HG03457 (cell line): ENCODE results near the gene PRELID2.
"Not testable (repeated sequence)": the region's sequence is repeated elsewhere in the genome, so short reads cannot be mapped to it uniquely, and the experiment has no call there.

Experiments
- ATAC-seq: cut with Tn5 transposase; IDR thresholded peaks from one replicate; pipeline ENCODE4 v1.9.1; 2021; ENCODE audit warnings: moderate number of reproducible peaks; ENCODE audit not compliant: unreplicated experiment

Gene PRELID2

GRCh38 chr5:145840458-145841132 is 5.5 kb upstream of the PRELID2 start:
- no peak for ATAC-seq

GRCh38 chr5:145838276-145838675 is 3.1 kb upstream of the PRELID2 start:
- ATAC-seq = no peak

- ATAC-seq = not testable (repeated sequence)
These were observed 1.1 kb upstream of the PRELID2 start for GRCh38 chr5:145836241-145836640.

DNA sequence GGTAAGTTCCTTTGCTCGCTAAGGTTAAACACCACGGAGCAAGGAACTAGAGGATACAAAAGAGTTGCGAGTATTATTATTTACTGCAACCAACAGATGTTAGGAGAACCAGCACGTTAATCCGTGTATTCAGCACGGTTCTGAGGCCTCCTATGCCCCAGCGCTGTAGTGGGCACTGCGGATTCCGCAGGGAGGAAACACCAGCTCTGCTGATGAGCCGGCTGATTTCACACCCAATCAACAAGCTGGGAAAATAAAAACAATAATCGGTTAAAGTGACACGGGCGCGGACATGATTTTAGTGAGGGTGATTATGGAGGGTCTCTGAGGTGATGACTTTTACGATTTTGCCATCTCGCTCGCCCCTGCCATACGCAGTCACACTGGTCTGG is 702 bp upstream of the PRELID2 start:
- ATAC-seq = no peak

- no peak for ATAC-seq
These were observed 607 bp downstream of the PRELID2 start for GRCh38 chr5:145834554-145834916.

DNA sequence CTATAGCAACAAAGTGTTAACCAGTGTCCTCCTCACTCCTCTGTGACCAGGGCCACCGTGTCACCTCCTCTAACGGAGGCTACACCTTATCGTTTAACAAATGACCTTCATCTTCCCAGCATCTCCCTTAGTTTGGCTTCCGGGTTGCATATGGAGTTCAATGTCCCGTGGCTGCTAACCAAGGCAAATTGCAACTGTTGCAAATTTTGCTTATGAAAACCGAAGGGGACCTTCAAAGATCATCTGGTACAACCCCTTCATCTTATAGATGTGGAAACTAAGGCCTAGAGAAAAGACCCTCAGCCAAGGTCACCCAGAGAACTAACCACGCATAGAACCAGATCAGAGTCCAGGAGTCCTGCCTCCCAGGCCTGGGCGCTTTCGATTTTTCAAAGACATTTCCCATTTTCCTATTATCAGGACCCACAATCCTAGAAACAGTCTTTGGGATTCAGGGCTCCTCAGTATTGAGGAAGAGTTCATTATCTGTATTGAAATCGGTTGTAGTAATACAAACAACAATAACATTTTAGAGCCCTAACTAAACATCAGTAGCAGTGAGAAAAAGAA is 1.4 kb downstream of the PRELID2 start:
- no peak for ATAC-seq

DNA sequence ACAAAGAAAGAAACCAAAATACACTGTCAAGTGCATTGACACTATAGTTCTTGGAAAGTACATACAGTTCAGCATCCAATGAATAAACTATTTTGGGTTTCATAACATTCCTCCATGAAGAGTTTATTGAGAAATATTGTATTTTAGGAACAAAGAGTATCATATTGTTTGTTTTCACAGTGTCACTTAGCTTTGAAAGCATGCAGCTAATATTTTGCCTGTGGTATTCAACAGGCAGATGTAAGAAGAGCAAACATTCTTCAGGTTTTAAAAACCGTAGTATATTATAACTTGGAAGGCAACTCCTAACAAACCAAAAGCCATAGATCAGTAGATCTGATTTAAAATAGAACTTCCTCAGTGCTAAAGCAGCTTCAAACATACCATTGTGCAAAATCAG is 4.5 kb downstream of the PRELID2 start:
- ATAC-seq = no peak

- ATAC-seq = no peak
These were observed 5.3 kb downstream of the PRELID2 start for GRCh38 chr5:145829708-145830361.

GRCh38 chr5:145826895-145827674 is 8.1 kb downstream of the PRELID2 start:
- ATAC-seq = no peak

DNA sequence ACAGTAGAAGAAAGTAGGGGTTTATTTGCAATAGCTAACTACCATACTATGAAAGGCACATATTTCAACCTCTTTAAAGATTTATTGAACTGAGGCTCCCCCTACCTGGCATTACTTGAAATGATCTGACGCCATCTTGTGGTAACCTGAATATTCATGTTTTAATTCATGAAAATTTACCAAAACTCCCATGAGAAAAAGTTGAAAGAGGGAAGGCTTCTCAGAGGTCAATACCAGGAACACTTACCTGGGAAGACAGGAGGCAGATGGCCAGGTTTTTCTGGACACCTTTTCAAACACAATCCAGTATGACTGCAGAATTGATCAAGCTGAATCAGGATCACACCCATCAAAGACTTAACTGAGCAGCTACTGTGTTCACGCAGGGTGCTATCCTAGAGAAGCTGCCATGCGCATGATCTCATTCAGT is 9.4 kb downstream of the PRELID2 start:
- ATAC-seq = no peak

DNA sequence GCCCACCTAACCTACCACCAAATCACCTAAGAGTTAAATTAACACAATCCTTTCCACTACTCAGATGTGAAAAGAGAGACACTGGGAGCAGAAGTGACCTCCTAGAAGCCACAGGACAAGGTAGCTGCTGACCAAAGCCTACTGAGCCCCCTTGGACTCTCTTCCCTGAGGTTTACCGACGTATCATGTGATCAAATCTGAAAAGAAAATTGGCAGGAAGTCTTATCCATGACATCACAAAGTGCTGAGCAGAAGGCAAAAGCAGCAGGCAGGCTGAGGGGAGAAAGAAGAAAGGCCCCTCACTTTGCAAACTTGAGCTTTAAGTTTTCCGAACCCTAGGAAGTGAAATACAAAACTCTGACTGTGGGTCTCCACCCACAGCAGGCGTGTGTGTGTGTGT is 11.1 kb downstream of the PRELID2 start:
- ATAC-seq = no peak

- ATAC-seq = no peak
These were observed 16.5 kb downstream of the PRELID2 start for GRCh38 chr5:145818604-145819003.

GRCh38 chr5:145812877-145813276 is 22.3 kb downstream of the PRELID2 start:
- no peak for ATAC-seq

DNA sequence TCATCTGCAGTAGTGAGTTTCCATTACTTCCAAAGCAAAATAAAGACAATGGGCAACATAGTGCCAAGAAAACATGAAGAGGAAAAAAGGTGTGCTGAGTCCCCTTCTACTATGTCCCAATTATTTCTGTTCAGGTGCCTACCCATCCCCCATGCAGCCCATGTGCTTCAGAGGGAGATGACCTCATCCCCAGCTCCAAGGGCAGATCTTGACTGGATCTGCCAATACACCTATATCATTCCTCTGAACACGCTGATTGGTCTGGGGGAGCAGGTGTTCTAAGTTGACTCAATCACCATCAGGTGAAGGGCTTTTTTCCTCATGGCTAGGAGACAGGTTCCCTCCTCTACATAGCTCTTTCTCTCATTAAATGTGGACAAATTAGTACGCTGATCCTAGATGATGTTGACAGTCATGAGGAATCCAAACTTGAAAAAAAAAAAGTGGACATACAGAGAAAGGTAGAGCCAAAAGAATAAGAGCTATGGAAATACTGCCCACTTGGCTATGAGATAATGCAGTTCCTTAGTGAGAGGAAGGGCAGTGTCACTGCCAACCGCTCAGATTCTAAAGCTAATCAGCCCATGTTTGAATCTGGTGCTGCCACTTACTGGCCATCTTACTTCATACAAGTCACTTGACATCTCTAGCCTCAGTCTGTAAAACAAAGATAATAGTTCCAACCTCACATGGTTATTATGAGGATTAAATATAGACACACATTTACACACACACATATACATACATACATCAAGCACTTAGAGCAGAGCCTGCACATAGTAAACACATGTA is 23.1 kb downstream of the PRELID2 start:
- ATAC-seq = no peak

DNA sequence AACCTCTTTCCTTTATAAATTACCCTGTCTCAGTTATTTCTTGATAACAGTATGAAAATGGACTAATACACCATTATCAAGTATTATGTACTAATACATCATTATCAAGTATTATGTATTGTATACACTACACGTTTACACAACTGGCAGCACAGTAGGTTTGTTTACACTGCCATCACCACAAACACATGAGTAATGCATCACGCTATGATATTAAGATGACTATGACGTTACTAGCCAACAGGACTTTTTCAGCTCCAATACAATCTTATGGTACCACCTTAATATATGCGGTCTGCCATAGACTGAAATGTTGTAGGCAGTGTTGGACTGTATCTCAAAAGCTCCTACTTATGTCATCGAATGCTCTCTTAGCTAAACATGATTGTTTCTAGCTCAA is 28.2 kb downstream of the PRELID2 start:
- no peak for ATAC-seq

- no peak for ATAC-seq
These were observed 29.3 kb downstream of the PRELID2 start for GRCh38 chr5:145805819-145806218.

- ATAC-seq = no peak
These were observed 30.4 kb downstream of the PRELID2 start for GRCh38 chr5:145804701-145805100.

GRCh38 chr5:145803112-145804004 is 31.8 kb downstream of the PRELID2 start:
- ATAC-seq = no peak

GRCh38 chr5:145801195-145801594 is 33.9 kb downstream of the PRELID2 start:
- ATAC-seq = no peak

- ATAC-seq = no peak
These were observed 35.0 kb downstream of the PRELID2 start for GRCh38 chr5:145800181-145800580.
